ENCODE results near the gene CDC16. TPM values are rescaled to one million over a fixed set of nuclear protein-coding genes. Genes with fewer than 3 reads are reported as not detected.

The CDC16 gene
- total RNA-seq, 2 experiments from 2014 or later = 23.1 to 48.7 TPM

DNA sequence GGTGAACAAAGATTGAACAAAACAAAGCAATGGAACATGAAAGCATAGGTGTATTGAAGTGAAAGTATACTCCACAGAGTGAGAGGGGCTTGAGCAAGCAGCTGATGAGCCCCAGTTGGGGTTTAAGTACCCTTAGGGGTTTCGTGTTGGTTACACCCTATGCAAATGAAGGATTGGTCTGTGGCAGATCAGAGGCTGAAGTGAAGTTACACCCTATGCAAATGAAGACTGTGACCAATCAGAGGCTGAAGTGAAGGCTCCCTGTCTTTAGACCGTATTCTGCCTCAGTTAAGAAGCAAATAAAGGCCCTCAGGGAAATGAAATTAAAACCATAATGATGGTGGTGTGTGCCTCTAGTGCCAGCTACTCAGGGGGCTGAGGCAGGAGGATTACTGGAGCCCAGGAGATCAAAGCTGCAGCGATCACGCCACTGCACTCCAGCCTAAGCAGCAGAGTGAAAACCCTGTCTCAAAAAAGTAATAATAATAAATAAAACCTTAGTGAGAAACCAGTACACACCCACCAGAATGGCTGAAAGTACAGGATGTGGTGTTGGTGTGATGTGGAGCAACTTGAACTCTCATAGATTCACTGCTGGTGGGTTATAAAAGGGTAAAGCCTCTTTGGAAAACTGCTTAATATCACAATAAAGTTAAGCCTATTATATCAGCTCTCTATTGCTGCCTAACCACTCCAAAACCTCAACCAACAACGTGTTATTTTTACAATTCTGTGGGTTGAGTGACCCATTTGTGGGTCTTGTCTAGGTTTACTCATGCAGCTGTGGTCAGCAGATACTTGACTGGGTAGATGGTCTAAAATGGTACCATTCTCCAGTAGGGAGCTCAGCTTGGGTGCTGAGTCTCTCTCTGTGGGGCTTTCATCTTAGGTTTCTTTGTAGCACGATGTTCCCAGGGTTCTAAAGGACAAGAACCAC, 33.9 kb downstream of the CDC16 start:
- CTCF ChIA-PET (ENCODE audit: unreplicated experiment) = no interaction called here
- intact Hi-C loops (cut with micrococcal nuclease; ENCODE audit: unreplicated experiment) = no loop called here
- Histone ChIP-seq H3K27ac (ENCODE audit: low read depth, low read length, poor library complexity, severe bottlenecking) (no peak overlapping the region), H3K9me2 (ENCODE audit: insufficient read depth, low read length) (no peaks in the 10 kb centered on the region), H3K4me3 (ENCODE audit: low read depth, low read length, poor library complexity, severe bottlenecking) (no peak overlapping the region), H3K9me3 (ENCODE audit: low read length) (no peaks in the 10 kb centered on the region), H3K36me3 (ENCODE audit: insufficient read depth, low read length) (peaks cover 84% of the 10 kb centered on the region), H3K79me2 (ENCODE audit: insufficient read depth, low read depth, low read length) (no peaks in the 10 kb centered on the region), H4K20me1 (ENCODE audit: insufficient read depth, low read length) (no peaks in the 10 kb centered on the region), H3K4me1 (ENCODE audit: insufficient read depth, low read length, poor library complexity, severe bottlenecking) (peaks cover 5% of the 10 kb centered on the region), H3K4me2 (ENCODE audit: low read length) (no peak overlapping the region), H2AFZ (ENCODE audit: low read length) (no peak overlapping the region)
- no TSS peak for BruUV-seq (replicated peaks)
- POLR2A ChIA-PET = no interaction called here
- TF ChIP-seq, protein P1, sequence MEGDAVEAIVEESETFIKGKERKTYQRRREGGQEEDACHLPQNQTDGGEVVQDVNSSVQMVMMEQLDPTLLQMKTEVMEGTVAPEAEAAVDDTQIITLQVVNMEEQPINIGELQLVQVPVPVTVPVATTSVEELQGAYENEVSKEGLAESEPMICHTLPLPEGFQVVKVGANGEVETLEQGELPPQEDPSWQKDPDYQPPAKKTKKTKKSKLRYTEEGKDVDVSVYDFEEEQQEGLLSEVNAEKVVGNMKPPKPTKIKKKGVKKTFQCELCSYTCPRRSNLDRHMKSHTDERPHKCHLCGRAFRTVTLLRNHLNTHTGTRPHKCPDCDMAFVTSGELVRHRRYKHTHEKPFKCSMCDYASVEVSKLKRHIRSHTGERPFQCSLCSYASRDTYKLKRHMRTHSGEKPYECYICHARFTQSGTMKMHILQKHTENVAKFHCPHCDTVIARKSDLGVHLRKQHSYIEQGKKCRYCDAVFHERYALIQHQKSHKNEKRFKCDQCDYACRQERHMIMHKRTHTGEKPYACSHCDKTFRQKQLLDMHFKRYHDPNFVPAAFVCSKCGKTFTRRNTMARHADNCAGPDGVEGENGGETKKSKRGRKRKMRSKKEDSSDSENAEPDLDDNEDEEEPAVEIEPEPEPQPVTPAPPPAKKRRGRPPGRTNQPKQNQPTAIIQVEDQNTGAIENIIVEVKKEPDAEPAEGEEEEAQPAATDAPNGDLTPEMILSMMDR (conservative IDR thresholded peaks at IDR 0.05; ENCODE audit: low read length) = no peak
- no peak for TF ChIP-seq EZH2phosphoT487 (IDR thresholded peaks at IDR 0.05; ENCODE audit: borderline replicate concordance, low read depth, low read length)
- DNase-seq (ENCODE audit: low spot score) = no peak

DNA sequence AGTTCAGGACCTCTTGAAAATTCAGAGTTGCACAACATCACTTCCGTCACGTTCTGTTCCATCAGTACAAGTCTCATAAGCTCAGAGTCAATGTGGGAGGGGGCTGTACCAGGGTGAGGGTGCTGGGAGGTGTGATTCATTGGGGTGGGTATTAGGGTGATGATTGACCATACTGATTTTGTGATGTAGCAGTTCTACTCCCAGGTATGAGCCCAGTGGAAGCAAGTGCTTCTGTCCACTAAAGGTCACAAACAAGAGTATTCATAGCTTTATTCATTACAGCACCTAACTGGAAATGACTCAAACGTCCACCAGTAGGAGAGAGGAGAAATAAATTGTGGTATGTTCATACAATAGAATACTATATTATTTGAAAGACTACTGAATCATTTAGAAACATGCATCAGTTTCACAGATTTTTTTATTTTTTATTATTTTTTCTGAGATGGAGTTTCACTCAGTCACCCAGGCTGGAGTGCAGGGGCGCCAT, 34.6 kb downstream of the CDC16 start:
- H3K9me2 ChIP-seq (ENCODE audit: insufficient read depth, low read length) = no peaks in the 10 kb centered on the region
- H3K9me3 ChIP-seq (ENCODE audit: low read length) = no peaks in the 10 kb centered on the region
- no peak overlapping the region for H3K4me3 ChIP-seq (ENCODE audit: low read depth, low read length, poor library complexity, severe bottlenecking)
- DNase-seq (ENCODE audit: low spot score) = no peak
- TF ChIP-seq, protein P1 (conservative IDR thresholded peaks at IDR 0.05; ENCODE audit: low read length) = no peak
- TF ChIP-seq EZH2phosphoT487 (IDR thresholded peaks at IDR 0.05; ENCODE audit: borderline replicate concordance, low read depth, low read length) = no peak
- no peak overlapping the region for H3K4me2 ChIP-seq (ENCODE audit: low read length)
- ChIA-PET POLR2A (interaction anchor here (1.2 kb wide), 1 partner anchor 11 kb away, joined by 3 read pairs; no protein-coding TSS in a partner anchor), CTCF (ENCODE audit: unreplicated experiment) (no interaction called here)
- H3K4me1 ChIP-seq (ENCODE audit: insufficient read depth, low read length, poor library complexity, severe bottlenecking) = no peaks in the 10 kb centered on the region
- H2AFZ ChIP-seq (ENCODE audit: low read length) = no peak overlapping the region
- no peak overlapping the region for H3K27ac ChIP-seq (ENCODE audit: low read depth, low read length, poor library complexity, severe bottlenecking)
- H4K20me1 ChIP-seq (ENCODE audit: insufficient read depth, low read length) = no peaks in the 10 kb centered on the region
- peaks cover 81% of the 10 kb centered on the region for H3K36me3 ChIP-seq (ENCODE audit: insufficient read depth, low read length)
- H3K79me2 ChIP-seq (ENCODE audit: insufficient read depth, low read depth, low read length) = no peaks in the 10 kb centered on the region
- intact Hi-C loops (cut with micrococcal nuclease; ENCODE audit: unreplicated experiment) = no loop called here
- BruUV-seq (replicated peaks) = no TSS peak

DNA sequence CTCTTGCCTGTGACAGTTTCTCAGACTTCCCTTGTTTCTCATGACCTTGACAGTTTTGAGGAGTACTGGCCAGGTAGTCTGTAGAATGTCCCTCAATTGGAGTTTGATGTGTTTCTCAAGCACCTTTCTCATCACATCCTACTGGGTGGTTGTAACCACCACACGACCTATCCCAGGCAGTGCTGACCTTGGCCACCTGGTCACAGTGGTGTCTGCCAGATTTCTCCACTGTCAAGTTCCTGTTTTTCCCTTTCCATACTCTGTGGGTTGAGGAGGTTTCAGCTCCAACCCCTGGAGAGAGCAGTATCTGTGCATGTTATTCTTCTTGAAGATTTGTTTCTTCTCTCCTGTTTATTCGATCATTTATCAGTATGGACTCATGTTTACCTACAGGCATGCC, 38.3 kb downstream of the CDC16 start:
- TF ChIP-seq, protein P1 (conservative IDR thresholded peaks at IDR 0.05; ENCODE audit: low read length) = no peak
- TF ChIP-seq EZH2phosphoT487 (IDR thresholded peaks at IDR 0.05; ENCODE audit: borderline replicate concordance, low read depth, low read length) = no peak
- POLR2A ChIA-PET = interaction anchor here (0.6 kb wide), 1 partner anchor 68 kb away, joined by 3 read pairs; no protein-coding TSS in a partner anchor
- Histone ChIP-seq H3K9me2 (ENCODE audit: insufficient read depth, low read length) (no peaks in the 10 kb centered on the region), H3K27ac (ENCODE audit: low read depth, low read length, poor library complexity, severe bottlenecking) (no peak overlapping the region), H4K20me1 (ENCODE audit: insufficient read depth, low read length) (no peaks in the 10 kb centered on the region), H3K79me2 (ENCODE audit: insufficient read depth, low read depth, low read length) (no peaks in the 10 kb centered on the region), H3K4me3 (ENCODE audit: low read depth, low read length, poor library complexity, severe bottlenecking) (no peak overlapping the region), H3K4me2 (ENCODE audit: low read length) (no peak overlapping the region), H2AFZ (ENCODE audit: low read length) (no peak overlapping the region), H3K36me3 (ENCODE audit: insufficient read depth, low read length) (peaks cover 66% of the 10 kb centered on the region), H3K4me1 (ENCODE audit: insufficient read depth, low read length, poor library complexity, severe bottlenecking) (no peaks in the 10 kb centered on the region), H3K9me3 (ENCODE audit: low read length) (no peaks in the 10 kb centered on the region)
- DNase-seq (ENCODE audit: low spot score) = no peak
- CTCF ChIA-PET (ENCODE audit: unreplicated experiment) = no interaction called here
- intact Hi-C loops (cut with micrococcal nuclease; ENCODE audit: unreplicated experiment) = no loop called here
- no TSS peak for BruUV-seq (replicated peaks)
